DOHH2 (cell line): Measurements from ENCODE around the gene PLXND1.

ENCODE experiments used
- H3F3A ChIP-seq: fragments of 200-600 bp; sonication (generic), shearing (Covaris generic); 2 replicates; pipeline ENCODE4 v1.6.0; 2016; ENCODE audit warnings: antibody characterized with exemption, mild to moderate bottlenecking; ENCODE audit not compliant: control insufficient read depth, insufficient read depth
- H3K27ac ChIP-seq: fragments of 200-600 bp; sonication (generic); 2 replicates; pipeline ENCODE4 v1.5.1; 2014; ENCODE audit warnings: low read depth, mild to moderate bottlenecking, low read length, moderate library complexity
- H3K27me3 ChIP-seq: fragments of 200-600 bp; sonication (generic); 2 replicates; pipeline ENCODE4 v1.6.1; 2014; ENCODE audit warnings: mild to moderate bottlenecking, low read length, mixed read lengths; ENCODE audit not compliant: control insufficient read depth
- H3K36me3 ChIP-seq: fragments of 200-600 bp; sonication (generic); 2 replicates; pipeline ENCODE4 v1.6.1; 2014; ENCODE audit warnings: mild to moderate bottlenecking, low read length, moderate library complexity, mixed read lengths; ENCODE audit not compliant: control insufficient read depth
- H3K4me1 ChIP-seq: fragments of 200-600 bp; sonication (generic); 2 replicates; pipeline ENCODE4 v1.6.1; 2014; ENCODE audit warnings: mild to moderate bottlenecking, low read length, mixed read lengths; ENCODE audit not compliant: control insufficient read depth
- H3K4me2 ChIP-seq: fragments of 200-600 bp; sonication (generic); 2 replicates; pipeline ENCODE4 v1.6.0; 2014; ENCODE audit warnings: mild to moderate bottlenecking, low read length, moderate library complexity
- H3K4me3 ChIP-seq: fragments of 200-600 bp; sonication (generic); 2 replicates; pipeline ENCODE4 v1.5.1; 2014; ENCODE audit warnings: mild to moderate bottlenecking, low read length, mixed read lengths
- H3K79me2 ChIP-seq: fragments of 200-600 bp; sonication (generic); 2 replicates; pipeline ENCODE4 v1.6.1; 2014; ENCODE audit warnings: mild to moderate bottlenecking, low read length, mixed read lengths; ENCODE audit not compliant: control insufficient read depth
- H3K9me2 ChIP-seq: fragments of 200-600 bp; sonication (generic); replicated peaks from 2 replicates; pipeline ENCODE4 v1.6.1; 2014; ENCODE audit warnings: mild to moderate bottlenecking, low read length, mixed read lengths; ENCODE audit not compliant: control insufficient read depth
- H3K9me3 ChIP-seq: fragments of 200-600 bp; sonication (generic); 2 replicates; pipeline ENCODE4 v1.6.1; 2014; ENCODE audit warnings: antibody characterized with exemption, low read length, mixed read lengths; ENCODE audit not compliant: control insufficient read depth, insufficient read depth
- H4K20me1 ChIP-seq: fragments of 200-600 bp; sonication (generic); 2 replicates; pipeline ENCODE4 v1.6.0; 2014; ENCODE audit warnings: low read depth, mild to moderate bottlenecking, antibody characterized with exemption, low read length, moderate library complexity; ENCODE audit not compliant: control insufficient read depth, insufficient read depth
- CTCF ChIP-seq: fragments of 200-600 bp; sonication (generic); IDR thresholded peaks from one replicate; pipeline ENCODE4 v1.5.1; 2014; ENCODE audit warnings: antibody characterized with exemption, mild to moderate bottlenecking, low read depth, low read length; ENCODE audit not compliant: poor library complexity, severe bottlenecking
- EZH2phosphoT487 ChIP-seq: fragments of 200-600 bp; sonication (generic); IDR thresholded peaks from 2 replicates; pipeline ENCODE4 v1.6.1; 2017; ENCODE audit warnings: borderline replicate concordance, mild to moderate bottlenecking, antibody characterized with exemption, low read length, moderate library complexity, mixed read lengths

Gene PLXND1

DNA sequence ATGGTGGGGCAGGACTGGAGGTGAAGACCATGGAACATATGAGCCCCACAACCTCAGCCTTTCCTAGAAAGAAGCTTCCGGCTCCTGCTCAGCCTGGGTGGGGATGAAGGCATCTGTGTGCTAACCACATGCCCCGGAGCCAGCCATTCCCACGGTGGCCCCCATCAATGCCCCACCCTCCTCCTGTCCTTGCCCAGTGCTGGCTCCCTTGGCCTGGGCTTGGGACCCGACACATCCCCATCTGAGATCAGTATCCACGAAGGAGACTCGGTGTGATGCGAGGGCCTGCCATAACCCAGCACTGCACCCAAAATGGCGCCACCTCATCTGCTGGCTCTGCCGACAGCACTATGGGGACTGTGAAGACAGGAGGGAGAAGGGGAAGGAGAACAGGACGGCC is 16.5 kb upstream of the PLXND1 start:
- no peak overlapping the region for H3K4me3 ChIP-seq

GRCh38 chr3:129622226-129622874 is 15.9 kb upstream of the PLXND1 start:
- no peaks in the 10 kb centered on the region for H3K9me2 ChIP-seq
- no peak overlapping the region for H3K4me2 ChIP-seq
- H3K4me3 ChIP-seq = no peak overlapping the region
- H3K27me3 ChIP-seq = peaks cover 4% of the 10 kb centered on the region; the same call in 1 of the 2 replicates
- TF ChIP-seq CTCF (no peak), EZH2phosphoT487 (no peak)
- no peaks in the 10 kb centered on the region for H3K9me3 ChIP-seq
- no peaks in the 10 kb centered on the region for H3K36me3 ChIP-seq
- peaks cover 28% of the 10 kb centered on the region for H3K4me1 ChIP-seq
- no peaks in the 10 kb centered on the region for H4K20me1 ChIP-seq
- H3K27ac ChIP-seq = no peak overlapping the region
- H3K79me2 ChIP-seq = no peaks in the 10 kb centered on the region
- H3F3A ChIP-seq = no peaks in the 10 kb centered on the region

More for the DNA sequence above, 16.5 kb upstream of the PLXND1 start:
- no peaks in the 10 kb centered on the region for H3K9me3 ChIP-seq
- no peak for TF ChIP-seq CTCF
- TF ChIP-seq EZH2phosphoT487 = no peak
- H3K36me3 ChIP-seq = no peaks in the 10 kb centered on the region
- no peaks in the 10 kb centered on the region for H4K20me1 ChIP-seq
- no peaks in the 10 kb centered on the region for H3F3A ChIP-seq
- H3K9me2 ChIP-seq = no peaks in the 10 kb centered on the region
- H3K27me3 ChIP-seq = peaks cover 7% of the 10 kb centered on the region; the same call in 1 of the 2 replicates
- no peaks in the 10 kb centered on the region for H3K79me2 ChIP-seq
- no peak overlapping the region for H3K4me2 ChIP-seq
- H3K4me1 ChIP-seq = peaks cover 33% of the 10 kb centered on the region
- no peak overlapping the region for H3K27ac ChIP-seq

DNA sequence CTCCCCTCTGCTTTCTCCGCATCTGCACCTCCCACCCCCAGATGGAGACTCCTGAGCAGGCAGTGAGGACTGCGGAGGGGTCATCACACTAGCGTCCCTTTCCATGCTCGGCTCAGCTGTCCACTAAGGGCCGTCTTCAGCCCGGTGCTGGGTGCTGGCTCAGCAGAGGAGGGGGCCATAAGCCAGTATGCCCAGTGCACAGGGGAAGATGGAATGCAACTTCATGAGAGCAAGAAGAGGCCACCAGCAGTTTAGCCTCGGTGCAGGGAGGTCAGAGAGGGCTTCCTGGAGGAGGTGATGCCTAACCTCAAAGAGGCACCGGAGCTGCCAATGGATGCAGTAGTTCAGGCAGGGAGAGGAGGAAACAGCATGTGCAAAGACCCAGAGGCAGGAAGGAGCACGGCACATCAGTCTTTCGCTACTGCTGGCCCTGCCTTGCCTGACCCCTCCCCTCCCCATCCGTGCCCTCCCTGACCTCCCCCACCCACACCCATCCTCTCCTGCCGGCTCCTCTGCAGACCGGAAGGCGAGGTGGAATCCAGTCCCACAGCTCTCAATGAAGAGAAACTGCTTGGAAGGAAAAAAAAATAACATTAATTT is 15.2 kb upstream of the PLXND1 start:
- TF ChIP-seq EZH2phosphoT487 (no peak), CTCF (no peak)
- H3K27ac ChIP-seq = no peak overlapping the region
- no peaks in the 10 kb centered on the region for H3F3A ChIP-seq
- H3K36me3 ChIP-seq = no peaks in the 10 kb centered on the region
- H3K4me2 ChIP-seq = no peak overlapping the region
- no peaks in the 10 kb centered on the region for H3K9me2 ChIP-seq
- no peaks in the 10 kb centered on the region for H3K27me3 ChIP-seq
- H4K20me1 ChIP-seq = no peaks in the 10 kb centered on the region
- H3K4me1 ChIP-seq = peaks cover 22% of the 10 kb centered on the region
- no peak overlapping the region for H3K4me3 ChIP-seq
- no peaks in the 10 kb centered on the region for H3K9me3 ChIP-seq
- no peaks in the 10 kb centered on the region for H3K79me2 ChIP-seq
